ENCODE measurements around the gene SLC24A3.

SLC24A3 gene

GRCh38 chr20:19428324-19428723 is 215.9 kb downstream of the SLC24A3 start:
- no peak for DNase-seq

- no peak for DNase-seq
Measured at GRCh38 chr20:19429538-19429937, 217.1 kb downstream of the SLC24A3 start.

GRCh38 chr20:19430641-19431315 is 218.3 kb downstream of the SLC24A3 start:
- DNase-seq = no peak

GRCh38 chr20:19431316-19431700 is 218.9 kb downstream of the SLC24A3 start:
- no peak for DNase-seq

- DNase-seq = no peak
Measured at GRCh38 chr20:19431906-19432305, 219.5 kb downstream of the SLC24A3 start.

- DNase-seq = peak; percentile 45
Measured at GRCh38 chr20:19433371-19434350, 221.2 kb downstream of the SLC24A3 start.

GRCh38 chr20:19435316-19435715 is 222.9 kb downstream of the SLC24A3 start:
- no peak for DNase-seq

GRCh38 chr20:19435821-19436220 is 223.4 kb downstream of the SLC24A3 start:
- no peak for DNase-seq

- DNase-seq = no peak
Measured at GRCh38 chr20:19438488-19438887, 226.0 kb downstream of the SLC24A3 start.

- no peak for DNase-seq
Measured at GRCh38 chr20:19440660-19441527, 228.5 kb downstream of the SLC24A3 start.

GRCh38 chr20:19446246-19446645 is 233.8 kb downstream of the SLC24A3 start:
- DNase-seq = no peak

GRCh38 chr20:19448632-19449031 is 236.2 kb downstream of the SLC24A3 start:
- no peak for DNase-seq

- DNase-seq = no peak
Measured at GRCh38 chr20:19449051-19449450, 236.6 kb downstream of the SLC24A3 start.

- no peak for DNase-seq
Measured at GRCh38 chr20:19451231-19451922, 238.9 kb downstream of the SLC24A3 start.

GRCh38 chr20:19451923-19452295 is 239.5 kb downstream of the SLC24A3 start:
- DNase-seq = no peak

GRCh38 chr20:19453410-19453809 is 241.0 kb downstream of the SLC24A3 start:
- DNase-seq = no peak

- no peak for DNase-seq
Measured at GRCh38 chr20:19453862-19454261, 241.4 kb downstream of the SLC24A3 start.

- no peak for DNase-seq
Measured at GRCh38 chr20:19456595-19457395, 244.4 kb downstream of the SLC24A3 start.

GRCh38 chr20:19457611-19458010 is 245.2 kb downstream of the SLC24A3 start:
- DNase-seq = no peak

GRCh38 chr20:19460386-19460785 is 247.9 kb downstream of the SLC24A3 start:
- DNase-seq = peak; percentile 81

- no peak for DNase-seq
Measured at GRCh38 chr20:19462491-19462890, 250.0 kb downstream of the SLC24A3 start.

GRCh38 chr20:19463597-19463996 is 251.2 kb downstream of the SLC24A3 start:
- no peak for DNase-seq

Measured in HCEC 1CT (cell line).